Suppressor macrophage (primary cell): Measurements from ENCODE around the gene SETDB1.

Source experiments
- DNase-seq, 4 experiments: peaks; one replicate each; pipeline ENCODE4 v3.0.0-alpha.2; 2020 to 2022

The SETDB1 gene

GRCh38 chr1:150931773-150932172 lies 5.6 kb downstream of the SETDB1 start:
- peak in 2 of 4 experiments; percentile 14 to 20 for DNase-seq

- DNase-seq = peak in 1 of 4 experiments; percentile 10
Measured at GRCh38 chr1:150944856-150945255, 18.7 kb downstream of the SETDB1 start.

GRCh38 chr1:150954708-150955107 lies 28.5 kb downstream of the SETDB1 start:
- no peak for DNase-seq

- DNase-seq = no peak
Measured at GRCh38 chr1:150955280-150955679, 29.1 kb downstream of the SETDB1 start.

GRCh38 chr1:150957666-150958065 lies 31.5 kb downstream of the SETDB1 start:
- DNase-seq = no peak

- no peak for DNase-seq
Measured at GRCh38 chr1:150960646-150961045, 34.5 kb downstream of the SETDB1 start.

- DNase-seq = no peak
Measured at GRCh38 chr1:150961756-150962155, 35.6 kb downstream of the SETDB1 start.

GRCh38 chr1:150963321-150964163 lies 37.4 kb downstream of the SETDB1 start:
- no peak for DNase-seq

- DNase-seq = no peak
Measured at GRCh38 chr1:150964164-150964489, 38.0 kb downstream of the SETDB1 start.

- DNase-seq = no peak
Measured at GRCh38 chr1:150965605-150966004, 39.4 kb downstream of the SETDB1 start.

- DNase-seq = no peak
Measured at GRCh38 chr1:150966011-150966410, 39.8 kb downstream of the SETDB1 start.

GRCh38 chr1:150967936-150968335 lies 41.8 kb downstream of the SETDB1 start:
- DNase-seq = no peak

GRCh38 chr1:150968491-150968890 lies 42.3 kb downstream of the SETDB1 start:
- no peak for DNase-seq

- peak; percentile 25 to 59 (median 51) for DNase-seq
Measured at GRCh38 chr1:150969626-150970025, 43.5 kb downstream of the SETDB1 start.

- DNase-seq = peak; percentile 40 to 72 (median 58)
Measured at GRCh38 chr1:150970808-150971582, 44.8 kb downstream of the SETDB1 start.

GRCh38 chr1:150971583-150972416 lies 45.6 kb downstream of the SETDB1 start:
- peak in 1 of 4 experiments; percentile 24 for DNase-seq

GRCh38 chr1:150972417-150972940 lies 46.3 kb downstream of the SETDB1 start:
- DNase-seq = no peak

- DNase-seq = peak in 1 of 4 experiments; percentile 26
Measured at GRCh38 chr1:150973258-150973835, 47.2 kb downstream of the SETDB1 start.

GRCh38 chr1:150973836-150974579 lies 47.8 kb downstream of the SETDB1 start:
- peak; percentile 37 to 73 (median 54) for DNase-seq

GRCh38 chr1:150974580-150975478 lies 48.7 kb downstream of the SETDB1 start, which contains the start of gene CERS2:
Gene CERS2, minus strand, starts transcription at chr1:150974835. Its CDS starts 5,745 bp downstream, at chr1:150969090.
- DNase-seq = peak; percentile 73 to 92 (median 84)
